HFFc6 (cell line): ENCODE results near the gene LCE3B. TPM values are rescaled to one million over a fixed set of nuclear protein-coding genes. Genes with fewer than 3 reads are reported as not detected.

ENCODE experiments used
- DNase-seq: peaks from one replicate; pipeline ENCODE4 v3.0.0-alpha.2; 2018
- H3K27ac Mint-ChIP-seq: 2 replicates; pipeline ENCODE4 v1.8.0; 2020; ENCODE audit warnings: mild to moderate bottlenecking, mixed read lengths
- H3K27me3 Mint-ChIP-seq: 2 replicates; pipeline ENCODE4 v1.8.0; 2021; ENCODE audit warnings: mild to moderate bottlenecking, moderate library complexity, mixed read lengths; ENCODE audit not compliant: insufficient read depth
- H3K36me3 Mint-ChIP-seq: 2 replicates; pipeline ENCODE4 v1.8.0; 2021; ENCODE audit warnings: low read depth, mixed read lengths
- H3K4me1 Mint-ChIP-seq: 2 replicates; pipeline ENCODE4 v1.8.0; 2020; ENCODE audit warnings: low read depth, mixed read lengths
- H3K4me3 Mint-ChIP-seq: 2 replicates; pipeline ENCODE4 v1.8.0; 2020; ENCODE audit warnings: mild to moderate bottlenecking, moderate library complexity, mixed read lengths
- H3K9me3 Mint-ChIP-seq: 2 replicates; pipeline ENCODE4 v1.8.0; 2020; ENCODE audit warnings: mild to moderate bottlenecking, mixed read lengths
- CTCF ChIP-seq: fragments of 200-600 bp; sonication (generic); IDR thresholded peaks from 2 replicates; pipeline ENCODE4 v1.5.0; 2021; ENCODE audit warnings: antibody characterized with exemption, mild to moderate bottlenecking
- total RNA-seq, 6 experiments: library from RNA; stranded (reverse); fragmentation: NEBNext Ultra II Directional; extraction: Animal tissue kit (Norgen Biotek cat#: 25700); gene quantifications; 2 replicates in 1 of 6; 3 replicates in 5 of 6; pipeline ENCODE4 v1.2.3, GENCODE V29; 2021

Gene LCE3B
- total RNA-seq, 6 experiments from 2014 or later: not detected

GRCh38 chr1:152640351-152640750 is 26.7 kb downstream of the LCE3B start:
- DNase-seq: no peak
- Mint-ChIP-seq H3K9me3 (peaks cover 14% of the 10 kb centered on the region; the same call in 1 of the 2 replicates), H3K27ac (no peak overlapping the region), H3K36me3 (no peaks in the 10 kb centered on the region), H3K27me3 (peaks cover 4% of the 10 kb centered on the region), H3K4me1 (no peaks in the 10 kb centered on the region), H3K4me3 (no peak overlapping the region)
- no peak for TF ChIP-seq CTCF

DNA sequence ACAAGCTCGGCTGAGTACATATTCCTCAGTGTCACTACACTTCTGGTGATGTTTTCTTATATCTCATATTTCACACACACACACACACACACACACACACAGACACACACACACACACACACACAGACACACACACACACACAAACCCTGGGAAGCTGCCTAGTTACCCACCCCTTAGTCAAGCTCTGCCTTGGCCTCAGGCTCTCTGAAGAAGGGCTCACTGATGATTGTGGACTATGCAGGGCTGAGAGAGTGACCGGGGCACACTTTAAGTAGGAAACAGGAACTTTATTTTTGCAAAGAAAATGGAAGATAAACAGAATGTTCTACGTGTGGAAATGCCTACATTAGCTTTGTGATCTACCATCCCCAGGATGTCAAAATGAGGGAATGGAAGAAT is 30.3 kb downstream of the LCE3B start:
- Mint-ChIP-seq H3K36me3 (no peaks in the 10 kb centered on the region), H3K27me3 (no peaks in the 10 kb centered on the region; the same call in 1 of the 2 replicates), H3K4me3 (no peak overlapping the region), H3K4me1 (no peaks in the 10 kb centered on the region), H3K9me3 (peaks cover 10% of the 10 kb centered on the region; the same call in 1 of the 2 replicates), H3K27ac (no peak overlapping the region)
- TF ChIP-seq CTCF: no peak
- DNase-seq: no peak

GRCh38 chr1:152645146-152645545 is 31.5 kb downstream of the LCE3B start:
- Mint-ChIP-seq H3K9me3 (peaks cover 4% of the 10 kb centered on the region; the same call in 1 of the 2 replicates), H3K27ac (no peak overlapping the region), H3K36me3 (no peaks in the 10 kb centered on the region), H3K27me3 (no peaks in the 10 kb centered on the region; the same call in 1 of the 2 replicates), H3K4me1 (no peaks in the 10 kb centered on the region), H3K4me3 (no peak overlapping the region)
- no peak for DNase-seq
- TF ChIP-seq CTCF: no peak

DNA sequence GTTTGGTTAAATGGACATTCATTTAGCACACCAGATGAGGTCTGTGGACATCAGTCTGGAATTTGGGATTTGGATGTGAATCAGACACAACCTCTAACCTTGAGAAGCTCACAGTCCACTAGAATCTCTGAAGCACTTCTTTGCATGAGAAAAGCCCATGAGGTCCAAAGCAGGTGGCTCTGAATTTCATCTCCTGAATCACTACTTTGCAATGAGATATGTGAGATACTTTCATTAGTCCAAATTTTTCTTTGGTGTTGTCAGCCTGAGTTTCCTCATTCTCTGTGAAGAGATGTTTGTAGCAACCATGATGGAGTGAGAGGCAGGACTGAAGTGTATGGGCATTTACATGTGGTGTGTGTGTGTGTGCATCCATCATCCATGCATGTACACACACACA is 33.0 kb downstream of the LCE3B start:
- no peak for DNase-seq
- H3K27me3 Mint-ChIP-seq: peaks cover 2% of the 10 kb centered on the region
- no peak overlapping the region for H3K27ac Mint-ChIP-seq
- H3K9me3 Mint-ChIP-seq: peaks cover 1% of the 10 kb centered on the region; the same call in 1 of the 2 replicates
- H3K4me1 Mint-ChIP-seq: no peaks in the 10 kb centered on the region
- H3K4me3 Mint-ChIP-seq: no peak overlapping the region
- TF ChIP-seq CTCF: no peak
- no peaks in the 10 kb centered on the region for H3K36me3 Mint-ChIP-seq

DNA sequence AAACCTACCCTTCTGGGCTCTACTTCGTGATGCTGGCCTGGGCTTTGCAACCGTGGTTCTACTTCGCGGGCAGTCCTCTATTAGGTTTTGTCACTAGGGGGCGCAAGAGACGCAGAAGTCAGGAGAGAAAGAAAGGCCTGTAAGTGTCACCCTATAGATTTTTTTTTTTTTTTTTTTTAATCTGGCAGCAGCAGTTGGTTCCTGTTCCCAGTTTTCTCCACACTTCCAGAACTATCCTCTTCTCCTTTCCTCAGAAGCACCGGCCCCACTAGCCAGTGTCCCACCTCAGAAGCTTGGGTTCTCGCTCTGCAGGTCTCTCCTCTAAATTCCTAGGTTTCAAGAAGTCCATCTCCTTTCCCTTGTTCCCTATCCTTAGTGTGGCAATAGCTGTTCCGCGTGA is 40.5 kb downstream of the LCE3B start:
- Mint-ChIP-seq H3K9me3 (no peaks in the 10 kb centered on the region), H3K4me3 (no peak overlapping the region), H3K36me3 (no peaks in the 10 kb centered on the region), H3K27ac (no peak overlapping the region), H3K4me1 (no peaks in the 10 kb centered on the region), H3K27me3 (peaks cover 2% of the 10 kb centered on the region)
- DNase-seq: peak; percentile 39
- TF ChIP-seq CTCF: peak; percentile 81

GRCh38 chr1:152656459-152656858 is 42.8 kb downstream of the LCE3B start:
- TF ChIP-seq CTCF: no peak
- Mint-ChIP-seq H3K9me3 (no peaks in the 10 kb centered on the region), H3K4me3 (no peak overlapping the region), H3K27me3 (peaks cover 2% of the 10 kb centered on the region; the same call in 1 of the 2 replicates), H3K27ac (no peak overlapping the region), H3K36me3 (no peaks in the 10 kb centered on the region), H3K4me1 (no peaks in the 10 kb centered on the region)
- no peak for DNase-seq
